OCI-LY7 (cell line): ENCODE data around the gene EMX2. TPM values are rescaled to one million over a fixed set of nuclear protein-coding genes. Genes with fewer than 3 reads are reported as not detected.

Source experiments
- BruUV-seq: library from RNA; stranded (reverse); fragments of 400-500 nt; replicated peaks from 2 replicates; lab custom pipeline; 2021; lab: Mats Ljungman, UMichigan
- CTCF ChIA-PET: fragments of 300-600 bp; sonication (Branson Sonifier 250); formaldehyde crosslinking; loops from one replicate; lab custom pipeline; 2022; ENCODE audit warnings: antibody characterized with exemption; ENCODE audit not compliant: unreplicated experiment; lab: Charles Lee
- POLR2A ChIA-PET: fragments of 300-600 bp; sonication (Branson Sonifier 250); formaldehyde crosslinking; loops from one replicate; lab custom pipeline; 2022; ENCODE audit warnings: antibody characterized with exemption; lab: Charles Lee
- DNase-seq: peaks from one replicate; pipeline ENCODE4 v3.0.0-alpha.2; 2015; ENCODE audit warnings: low spot score
- H2AFZ ChIP-seq: fragments of 200-600 bp; sonication (generic), shearing (Covaris generic); 2 replicates; pipeline ENCODE4 v1.6.1; 2014; ENCODE audit warnings: mild to moderate bottlenecking, antibody characterized with exemption, low read length, moderate library complexity
- H3K27ac ChIP-seq: fragments of 200-600 bp; sonication (generic); 2 replicates; pipeline ENCODE4 v1.5.1; 2014; ENCODE audit warnings: mixed run types, low read depth, mild to moderate bottlenecking, moderate library complexity, low read length, inconsistent platforms; ENCODE audit not compliant: poor library complexity, severe bottlenecking
- H3K36me3 ChIP-seq: fragments of 200-600 bp; sonication (generic); 2 replicates; pipeline ENCODE4 v1.6.1; 2014; ENCODE audit warnings: mild to moderate bottlenecking, antibody characterized with exemption, low read length, moderate library complexity, mixed read lengths; ENCODE audit not compliant: insufficient read depth
- H3K4me1 ChIP-seq: fragments of 200-600 bp; sonication (generic); 2 replicates; pipeline ENCODE4 v1.5.1; 2014; ENCODE audit warnings: mild to moderate bottlenecking, low read length; ENCODE audit not compliant: insufficient read depth, poor library complexity, severe bottlenecking
- H3K4me2 ChIP-seq: fragments of 200-600 bp; sonication (generic); 2 replicates; pipeline ENCODE4 v1.6.1; 2014; ENCODE audit warnings: mild to moderate bottlenecking, low read length
- H3K4me3 ChIP-seq: fragments of 200-600 bp; sonication (generic); 2 replicates; pipeline ENCODE4 v1.5.1; 2014; ENCODE audit warnings: mild to moderate bottlenecking, low read depth, low read length; ENCODE audit not compliant: poor library complexity, severe bottlenecking
- H3K79me2 ChIP-seq: fragments of 200-600 bp; sonication (generic); 2 replicates; pipeline ENCODE4 v1.6.1; 2016; ENCODE audit warnings: low read depth, mild to moderate bottlenecking, low read length, moderate library complexity, mixed read lengths; ENCODE audit not compliant: insufficient read depth
- H3K9me2 ChIP-seq: fragments of 200-600 bp; sonication (generic); 2 replicates; pipeline ENCODE4 v1.6.1; 2016; ENCODE audit warnings: mild to moderate bottlenecking, low read length, mixed read lengths; ENCODE audit not compliant: insufficient read depth
- H3K9me3 ChIP-seq: fragments of 200-600 bp; sonication (generic); 2 replicates; pipeline ENCODE4 v1.6.1; 2014; ENCODE audit warnings: mild to moderate bottlenecking, mixed run types, low read length, mixed read lengths
- H4K20me1 ChIP-seq: fragments of 200-600 bp; sonication (generic); 2 replicates; pipeline ENCODE4 v1.6.1; 2014; ENCODE audit warnings: mild to moderate bottlenecking, antibody characterized with exemption, low read length, moderate library complexity, mixed read lengths; ENCODE audit not compliant: insufficient read depth
- CTCF ChIP-seq: fragments of 200-600 bp; sonication (generic); conservative IDR thresholded peaks from 2 replicates; pipeline ENCODE4 v1.5.1; 2014; ENCODE audit warnings: mild to moderate bottlenecking, antibody characterized with exemption, low read length, moderate library complexity, mixed read lengths
- EZH2phosphoT487 ChIP-seq: fragments of 200-600 bp; sonication (generic); IDR thresholded peaks from 2 replicates; pipeline ENCODE4 v1.6.1; 2018; ENCODE audit warnings: low read depth, borderline replicate concordance, mild to moderate bottlenecking, mixed run types, antibody characterized with exemption, low read length, moderate library complexity, mixed read lengths
- intact Hi-C: fragments of 100-400 bp; cut with micrococcal nuclease; formaldehyde crosslinking; loops from one replicate; pipeline ENCODE4 v1.10.0; 2022; ENCODE audit not compliant: unreplicated experiment
- total RNA-seq, 2 experiments: library from RNA; depleted of rRNA in 1 of 2; stranded (reverse); fragments of >200 nt in 1 of 2; shearing (Covaris generic) in 1 of 2; gene quantifications; 2 replicates each; pipeline ENCODE4 v1.2.3, GENCODE V29; 2014 to 2022

EMX2 gene
- total RNA-seq, 2 experiments from 2014 or later: not detected

DNA sequence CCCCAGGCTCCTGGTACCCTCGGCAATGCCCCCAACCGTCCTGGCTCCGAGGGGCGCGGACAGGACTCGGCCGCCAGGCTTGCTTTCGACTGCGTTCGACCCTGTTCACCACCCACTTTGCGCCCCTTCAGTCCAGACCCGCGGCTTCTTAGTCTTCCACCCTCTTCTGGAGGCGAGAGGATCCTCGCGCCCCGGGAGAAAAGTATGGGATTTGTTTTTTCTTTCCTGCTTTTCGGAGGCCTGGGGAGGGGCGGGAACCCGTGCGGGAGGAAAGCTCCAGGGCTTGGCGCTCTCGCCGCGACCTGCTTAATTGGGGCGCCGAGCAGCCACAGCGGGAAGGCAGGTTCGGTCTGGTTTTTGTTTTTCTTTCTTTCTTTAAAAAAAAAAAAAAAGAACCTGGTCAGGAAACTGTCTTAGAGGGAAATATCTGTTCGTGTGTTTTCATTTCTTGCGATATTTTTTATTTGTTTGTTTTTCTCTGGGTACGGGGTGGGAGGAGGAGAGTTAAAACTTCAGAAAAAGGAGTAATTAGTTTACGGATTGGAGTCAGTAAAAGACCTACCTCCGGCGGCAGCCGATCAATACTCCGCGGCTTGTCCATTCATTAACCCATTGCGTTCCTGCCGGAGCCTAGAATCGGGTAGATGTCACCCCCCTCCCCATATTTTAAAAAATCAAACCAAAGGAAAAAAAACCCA is 1.6 kb downstream of the EMX2 start:
- TF ChIP-seq CTCF (no peak), EZH2phosphoT487 (no peak)
- no peak overlapping the region for H2AFZ ChIP-seq
- H3K36me3 ChIP-seq: no peaks in the 10 kb centered on the region
- no peaks in the 10 kb centered on the region for H3K79me2 ChIP-seq
- H4K20me1 ChIP-seq: no peaks in the 10 kb centered on the region
- H3K4me3 ChIP-seq: no peak overlapping the region
- no peak overlapping the region for H3K4me2 ChIP-seq
- DNase-seq: no peak
- H3K9me3 ChIP-seq: no peaks in the 10 kb centered on the region
- no TSS peak for BruUV-seq
- no peaks in the 10 kb centered on the region for H3K4me1 ChIP-seq
- intact Hi-C loops: no loop called here
- ChIA-PET CTCF (no interaction called here), POLR2A (no interaction called here)
- H3K9me2 ChIP-seq: no peaks in the 10 kb centered on the region
- no peak overlapping the region for H3K27ac ChIP-seq

- intact Hi-C loops: no loop called here
Observed at GRCh38 chr10:117544711-117545140, 2.2 kb downstream of the EMX2 start.

DNA sequence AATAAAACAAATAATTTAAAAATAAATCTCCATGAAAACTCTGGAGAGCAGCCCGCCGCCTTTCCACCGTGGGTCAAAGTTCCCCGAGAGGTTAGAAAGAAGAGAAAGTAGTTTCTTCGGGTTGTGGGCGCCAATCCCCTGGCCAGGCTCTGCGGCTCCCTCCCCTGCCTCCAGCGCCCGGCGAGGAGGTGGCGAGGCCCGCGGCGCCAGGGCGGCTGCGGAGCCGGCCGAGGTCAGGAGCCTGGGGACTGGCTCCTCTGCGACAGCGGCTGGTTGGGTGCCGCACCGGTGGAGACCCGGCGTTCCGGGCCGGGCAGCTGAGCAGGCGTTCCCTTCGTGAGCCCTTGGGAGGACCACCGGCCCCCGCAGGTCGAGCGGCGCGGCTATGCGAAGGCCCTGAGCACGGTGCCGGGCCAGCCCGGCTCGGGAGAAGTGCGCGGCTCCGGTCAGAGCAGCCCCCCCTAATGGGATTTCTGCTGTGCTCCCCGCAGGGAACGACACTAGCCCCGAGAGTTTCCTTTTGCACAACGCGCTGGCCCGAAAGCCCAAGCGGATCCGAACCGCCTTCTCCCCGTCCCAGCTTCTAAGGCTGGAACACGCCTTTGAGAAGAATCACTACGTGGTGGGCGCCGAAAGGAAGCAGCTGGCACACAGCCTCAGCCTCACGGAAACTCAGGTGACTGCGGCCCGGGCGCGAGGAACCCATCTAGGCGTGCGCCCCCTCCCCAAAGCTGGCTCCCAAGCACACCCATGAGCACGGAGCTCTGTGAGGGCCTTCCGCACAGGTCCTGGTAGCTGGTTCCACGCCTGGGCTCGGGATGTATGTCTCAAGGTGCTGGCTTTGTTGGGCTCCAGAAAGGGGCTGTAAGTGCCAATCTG is 2.8 kb downstream of the EMX2 start:
- POLR2A ChIA-PET: no interaction called here
- Histone ChIP-seq H3K79me2 (no peaks in the 10 kb centered on the region), H3K4me3 (no peak overlapping the region), H2AFZ (no peak overlapping the region), H3K4me2 (no peak overlapping the region), H3K27ac (no peak overlapping the region), H3K4me1 (no peaks in the 10 kb centered on the region), H3K9me2 (no peaks in the 10 kb centered on the region), H3K9me3 (no peaks in the 10 kb centered on the region), H4K20me1 (no peaks in the 10 kb centered on the region), H3K36me3 (no peaks in the 10 kb centered on the region)
- intact Hi-C loops: no loop called here
- no peak for DNase-seq
- no peak for TF ChIP-seq EZH2phosphoT487
- TF ChIP-seq CTCF: no peak
- CTCF ChIA-PET: no interaction called here
- BruUV-seq: no TSS peak

More at GRCh38 chr10:117544711-117545140, 2.2 kb downstream of the EMX2 start:
- POLR2A ChIA-PET: no interaction called here
- BruUV-seq: no TSS peak
- no peak for TF ChIP-seq EZH2phosphoT487
- Histone ChIP-seq H3K9me3 (no peaks in the 10 kb centered on the region), H4K20me1 (no peaks in the 10 kb centered on the region), H3K79me2 (no peaks in the 10 kb centered on the region), H3K9me2 (no peaks in the 10 kb centered on the region), H3K27ac (no peak overlapping the region), H2AFZ (no peak overlapping the region), H3K4me1 (no peaks in the 10 kb centered on the region), H3K4me3 (no peak overlapping the region), H3K4me2 (no peak overlapping the region), H3K36me3 (no peaks in the 10 kb centered on the region)
- CTCF ChIA-PET: no interaction called here
- DNase-seq: no peak
